ENCODE results near the gene MAPK4.

DNA sequence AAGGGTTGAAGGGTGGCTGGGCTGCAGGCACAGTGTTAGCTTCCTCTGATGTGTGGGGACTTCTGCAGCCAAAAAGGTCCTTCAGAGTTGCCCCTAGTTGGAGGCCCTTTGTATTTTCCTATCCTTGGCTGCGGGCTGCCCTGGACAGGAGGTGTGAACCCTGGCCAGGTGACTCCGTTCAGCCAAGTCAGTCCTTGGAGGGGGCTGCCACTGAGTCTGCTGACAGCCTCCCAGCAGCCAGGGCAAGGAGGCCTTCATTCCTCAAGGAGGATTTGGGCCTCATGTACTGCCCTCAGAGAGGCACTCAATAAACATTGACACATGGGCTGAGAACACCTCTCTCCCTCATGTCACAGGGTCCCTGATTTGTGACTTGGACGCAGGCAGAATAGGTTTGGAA is 62.4 kb downstream of the MAPK4 start:
- TF ChIP-seq, protein P1, sequence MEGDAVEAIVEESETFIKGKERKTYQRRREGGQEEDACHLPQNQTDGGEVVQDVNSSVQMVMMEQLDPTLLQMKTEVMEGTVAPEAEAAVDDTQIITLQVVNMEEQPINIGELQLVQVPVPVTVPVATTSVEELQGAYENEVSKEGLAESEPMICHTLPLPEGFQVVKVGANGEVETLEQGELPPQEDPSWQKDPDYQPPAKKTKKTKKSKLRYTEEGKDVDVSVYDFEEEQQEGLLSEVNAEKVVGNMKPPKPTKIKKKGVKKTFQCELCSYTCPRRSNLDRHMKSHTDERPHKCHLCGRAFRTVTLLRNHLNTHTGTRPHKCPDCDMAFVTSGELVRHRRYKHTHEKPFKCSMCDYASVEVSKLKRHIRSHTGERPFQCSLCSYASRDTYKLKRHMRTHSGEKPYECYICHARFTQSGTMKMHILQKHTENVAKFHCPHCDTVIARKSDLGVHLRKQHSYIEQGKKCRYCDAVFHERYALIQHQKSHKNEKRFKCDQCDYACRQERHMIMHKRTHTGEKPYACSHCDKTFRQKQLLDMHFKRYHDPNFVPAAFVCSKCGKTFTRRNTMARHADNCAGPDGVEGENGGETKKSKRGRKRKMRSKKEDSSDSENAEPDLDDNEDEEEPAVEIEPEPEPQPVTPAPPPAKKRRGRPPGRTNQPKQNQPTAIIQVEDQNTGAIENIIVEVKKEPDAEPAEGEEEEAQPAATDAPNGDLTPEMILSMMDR (tag by site-specific recombination; IDR thresholded peaks at IDR 0.05) = no peak
- TF ChIP-seq ZNF423 (tag by site-specific recombination; IDR thresholded peaks at IDR 0.05) (no peak), ZNF174 (tag by site-specific recombination; IDR thresholded peaks at IDR 0.05) (no peak), ZNF140 (tag by site-specific recombination; IDR thresholded peaks at IDR 0.05) (no peak), ZBTB7A (tag by site-specific recombination; IDR thresholded peaks at IDR 0.05; ENCODE audit: low read depth) (no peak), ZNF324 (tag by site-specific recombination; IDR thresholded peaks at IDR 0.05) (no peak), ZNF335 (tag by site-specific recombination; conservative IDR thresholded peaks at IDR 0.05) (peak; percentile 13; the same call in 1 of the 2 replicates), ZNF660 (tag by site-specific recombination; IDR thresholded peaks at IDR 0.05) (no peak), ZBTB20 (tag by site-specific recombination; IDR thresholded peaks at IDR 0.05) (no peak), HOXA7 (CRISPR knock-in tag; IDR thresholded peaks at IDR 0.05; ENCODE audit: borderline replicate concordance) (no peak), ZNF626 (tag by site-specific recombination; IDR thresholded peaks at IDR 0.05) (no peak), ZNF133 (tag by site-specific recombination; IDR thresholded peaks at IDR 0.05) (no peak)
- TF ChIP-seq, protein P2, sequence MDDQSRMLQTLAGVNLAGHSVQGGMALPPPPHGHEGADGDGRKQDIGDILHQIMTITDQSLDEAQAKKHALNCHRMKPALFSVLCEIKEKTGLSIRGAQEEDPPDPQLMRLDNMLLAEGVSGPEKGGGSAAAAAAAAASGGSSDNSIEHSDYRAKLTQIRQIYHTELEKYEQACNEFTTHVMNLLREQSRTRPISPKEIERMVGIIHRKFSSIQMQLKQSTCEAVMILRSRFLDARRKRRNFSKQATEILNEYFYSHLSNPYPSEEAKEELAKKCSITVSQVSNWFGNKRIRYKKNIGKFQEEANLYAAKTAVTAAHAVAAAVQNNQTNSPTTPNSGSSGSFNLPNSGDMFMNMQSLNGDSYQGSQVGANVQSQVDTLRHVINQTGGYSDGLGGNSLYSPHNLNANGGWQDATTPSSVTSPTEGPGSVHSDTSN (CRISPR knock-in tag; IDR thresholded peaks at IDR 0.05) = no peak

Data from HEK293 (cell line).